Right cardiac atrium (tissue), 5 donors: ENCODE results near the gene CD48. TPM values are rescaled to one million over a fixed set of nuclear protein-coding genes. Genes with fewer than 3 reads are reported as not detected.
"Not testable (repeated sequence)": the region's sequence is repeated elsewhere in the genome, so short reads cannot be mapped to it uniquely, and the experiment has no call there.

ENCODE experiments used
- ATAC-seq, 2 donors: fragments of 200-7000 bp; cut with Tn5 transposase; one replicate each; pipeline versions ENCODE4 v1.8.0 to v1.9.1; 2020; ENCODE audit warnings: moderate library complexity in 2 of 2, mild to moderate bottlenecking in 1 of 2
- DNase-seq, 3 donors: peaks; one replicate each; pipeline ENCODE4 v3.0.0-alpha.2; 2020
- H3K27ac ChIP-seq: one replicate; pipeline ENCODE4 v1.5.1; 2013; ENCODE audit warnings: mild to moderate bottlenecking, low read length, control low read depth, moderate library complexity
- H3K27me3 ChIP-seq: one replicate; pipeline ENCODE4 v1.6.1; 2013; ENCODE audit not compliant: control insufficient read depth, insufficient read depth
- H3K4me1 ChIP-seq: one replicate; pipeline ENCODE4 v1.6.1; 2013; ENCODE audit warnings: low read length; ENCODE audit not compliant: control insufficient read depth, insufficient read depth
- H3K4me3 ChIP-seq: one replicate; pipeline ENCODE4 v1.5.1; 2013; ENCODE audit warnings: low read length, control low read depth
- H3K9me3 ChIP-seq: one replicate; pipeline ENCODE4 v1.6.1; 2013; ENCODE audit warnings: low read length; ENCODE audit not compliant: control insufficient read depth
- WGBS: extraction: QIAGEN DNeasy Blood & Tissue Kit; methylation state at CpG from one replicate; pipeline ENCODE4 v1.1.7; 2013; 5-methylcytosine and 5-hydroxymethylcytosine counted together
- intact Hi-C, 4 donors: fragments of 100-400 bp; cut with DNase I; formaldehyde crosslinking; loops; one replicate each; pipeline versions ENCODE4 v1.11.0 to v1.14.0; 2022 to 2023
- polyA plus RNA-seq: library from polyadenylated mRNA; stranded (reverse); fragments of 200-250 nt; gene quantifications from one replicate; pipeline ENCODE4 v1.2.3, GENCODE V29; 2013
- total RNA-seq, 4 donors: library from RNA; stranded (reverse); fragmentation: NEBNext Ultra II Directional; extraction: Animal tissue kit (Norgen Biotek cat#: 25700); gene quantifications; one replicate each; pipeline ENCODE4 v1.2.1, GENCODE V29; 2021
- donor health status: healthy with polysubstance abuse.
- donor health status: DM: no; HTN: yes; CAD: no.
- donor health status: DM: no; HTN: no; CAD: no.
- donor health status: DM: no; HTN: yes; CAD: no; lungs with severe emphysema.
- donor health status: DM: yes; HTN: yes; CAD: no.

Gene CD48
- total and polyA plus RNA-seq, 5 donors = 0.39 to 4.1 (median 0.96) TPM

GRCh38 chr1:160724465-160725242 is 13.0 kb upstream of the CD48 start:
- 61% methylated on average over 11 of the region's 11 CpGs for WGBS
- H3K9me3 ChIP-seq = no peaks in the 10 kb centered on the region

GRCh38 chr1:160723332-160723731 is 11.7 kb upstream of the CD48 start:
- no peak overlapping the region for H3K27ac ChIP-seq
- no peaks in the 10 kb centered on the region for H3K4me1 ChIP-seq
- DNase-seq (no peak), ATAC-seq (no peak)
- no peaks in the 10 kb centered on the region for H3K9me3 ChIP-seq
- no peak overlapping the region for H3K4me3 ChIP-seq
- intact Hi-C loops = loop anchor here in 1 of 4 donors (10.0 kb wide), 1 partner anchor 231 kb away; the partner anchor contains the start of gene ITLN2
- H3K27me3 ChIP-seq = no peaks in the 10 kb centered on the region
- WGBS = 70% methylated on average over 2 of the region's 2 CpGs

More at GRCh38 chr1:160724465-160725242, 13.0 kb upstream of the CD48 start:
- Histone ChIP-seq H3K4me3 (no peak overlapping the region), H3K27ac (no peak overlapping the region), H3K27me3 (no peaks in the 10 kb centered on the region), H3K4me1 (no peaks in the 10 kb centered on the region)
- ATAC-seq = no peak
- intact Hi-C loops = loop anchor here in 2 of 4 donors (5.0 to 10.0 kb wide), 3 partner anchors 228 to 268 kb away; partner anchors contain the start of gene ITLN2 (in 2 of the 2)
- no peak for DNase-seq

GRCh38 chr1:160722726-160723125 is 11.1 kb upstream of the CD48 start:
- H3K4me3 ChIP-seq = no peak overlapping the region
- no peaks in the 10 kb centered on the region for H3K27me3 ChIP-seq
- intact Hi-C loops = loop anchor here in 1 of 4 donors (10.0 kb wide), 1 partner anchor 232 kb away; the partner anchor contains the start of gene ITLN2
- ATAC-seq (no peak), DNase-seq (no peak)
- no peak overlapping the region for H3K27ac ChIP-seq
- no peaks in the 10 kb centered on the region for H3K4me1 ChIP-seq
- WGBS = 84% methylated on average over 10 of the region's 10 CpGs
- no peaks in the 10 kb centered on the region for H3K9me3 ChIP-seq

GRCh38 chr1:160721473-160721872 is 9.9 kb upstream of the CD48 start:
- H3K4me3 ChIP-seq = no peak overlapping the region
- no peaks in the 10 kb centered on the region for H3K4me1 ChIP-seq
- H3K27me3 ChIP-seq = no peaks in the 10 kb centered on the region
- DNase-seq (no peak), ATAC-seq (no peak)
- no peaks in the 10 kb centered on the region for H3K9me3 ChIP-seq
- intact Hi-C loops = loop anchor here in 1 of 4 donors (10.0 kb wide), 1 partner anchor 233 kb away; the partner anchor contains the start of gene ITLN2
- H3K27ac ChIP-seq = no peak overlapping the region

- DNase-seq (no peak), ATAC-seq (no peak)
- Histone ChIP-seq H3K27ac (no peak overlapping the region), H3K4me3 (no peak overlapping the region), H3K4me1 (no peaks in the 10 kb centered on the region), H3K9me3 (no peaks in the 10 kb centered on the region), H3K27me3 (no peaks in the 10 kb centered on the region)
- 67% methylated on average over 3 of the region's 3 CpGs for WGBS
- intact Hi-C loops = loop anchor here in 1 of 4 donors (10.0 kb wide), 1 partner anchor 234 kb away; the partner anchor contains the start of gene ITLN2
These were observed 8.9 kb upstream of the CD48 start for GRCh38 chr1:160720356-160721085.

GRCh38 chr1:160718210-160718609 is 6.6 kb upstream of the CD48 start:
- no peaks in the 10 kb centered on the region for H3K27me3 ChIP-seq
- intact Hi-C loops = no loop called here
- H3K4me1 ChIP-seq = no peaks in the 10 kb centered on the region
- ATAC-seq (no peak), DNase-seq (no peak)
- H3K4me3 ChIP-seq = no peak overlapping the region
- H3K27ac ChIP-seq = no peak overlapping the region
- WGBS = 60% methylated on average over 4 of the region's 4 CpGs
- H3K9me3 ChIP-seq = no peaks in the 10 kb centered on the region

GRCh38 chr1:160717306-160717705 is 5.7 kb upstream of the CD48 start:
- Histone ChIP-seq H3K4me1 (no peaks in the 10 kb centered on the region), H3K4me3 (no peak overlapping the region), H3K27ac (no peak overlapping the region), H3K27me3 (no peaks in the 10 kb centered on the region), H3K9me3 (no peaks in the 10 kb centered on the region)
- 80% methylated on average over 5 of the region's 5 CpGs for WGBS
- ATAC-seq (no peak), DNase-seq (no peak)
- intact Hi-C loops = no loop called here

- DNase-seq (no peak), ATAC-seq (no peak)
- H3K4me3 ChIP-seq = no peak overlapping the region
- no peak overlapping the region for H3K27ac ChIP-seq
- intact Hi-C loops = no loop called here
- no peaks in the 10 kb centered on the region for H3K4me1 ChIP-seq
- WGBS = 86% methylated on average over 1 of the region's 1 CpG
- no peaks in the 10 kb centered on the region for H3K27me3 ChIP-seq
- H3K9me3 ChIP-seq = no peaks in the 10 kb centered on the region
These were observed 4.4 kb upstream of the CD48 start for GRCh38 chr1:160716013-160716412.

DNA sequence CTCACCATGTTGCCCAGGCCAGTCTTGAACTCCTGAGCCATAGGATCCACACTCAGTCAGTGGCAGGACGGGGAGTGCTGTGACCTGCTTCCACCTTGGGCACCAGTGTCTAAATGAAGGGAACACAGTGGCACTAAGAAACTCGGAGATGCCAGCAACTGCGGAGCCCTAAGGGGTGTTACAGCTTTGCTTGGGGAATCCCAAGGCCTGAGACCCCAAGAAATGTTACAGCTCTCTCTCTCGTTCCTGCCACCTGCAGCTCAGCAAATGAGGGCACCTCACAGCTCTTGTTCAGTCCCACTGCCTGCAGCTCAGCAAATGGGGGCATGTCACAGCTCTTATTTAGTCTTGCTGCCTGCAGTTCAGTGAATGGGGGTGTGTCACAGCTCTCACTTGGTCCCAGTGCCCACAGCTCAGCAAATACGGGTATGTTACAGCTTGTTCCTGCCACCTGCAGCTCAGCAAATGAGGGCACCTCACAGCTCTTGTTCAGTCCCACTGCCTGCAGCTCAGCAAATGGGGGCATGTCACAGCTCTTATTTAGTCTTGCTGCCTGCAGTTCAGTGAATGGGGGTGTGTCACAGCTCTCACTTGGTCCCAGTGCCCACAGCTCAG is 2.5 kb upstream of the CD48 start:
- H3K27me3 ChIP-seq, H3K4me1 ChIP-seq, intact Hi-C loops, H3K4me3 ChIP-seq, H3K27ac ChIP-seq, H3K9me3 ChIP-seq, DNase-seq, ATAC-seq: not testable (repeated sequence)
- 73% methylated on average over 5 of the region's 5 CpGs for WGBS

DNA sequence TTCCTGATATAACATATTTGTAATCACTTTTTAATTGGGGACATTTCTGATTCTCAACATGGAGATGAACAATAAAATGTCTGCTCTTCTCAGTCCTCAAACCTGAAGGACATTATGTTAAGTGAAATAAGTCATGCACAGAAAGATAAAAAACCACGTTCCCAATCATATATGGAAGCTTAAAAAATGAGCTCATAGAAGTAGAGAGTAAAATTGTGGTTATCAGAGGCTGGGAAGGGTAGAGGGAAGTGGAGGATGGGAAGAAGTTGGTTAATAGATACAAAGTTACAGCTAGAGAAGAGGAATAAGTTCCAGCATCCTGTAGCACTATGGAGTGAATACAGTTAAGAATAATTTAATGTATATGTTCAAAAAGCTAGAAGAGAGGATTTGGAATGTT is 1.5 kb upstream of the CD48 start:
- H3K9me3 ChIP-seq = no peaks in the 10 kb centered on the region
- ATAC-seq = no peak
- no peak for DNase-seq
- no peaks in the 10 kb centered on the region for H3K27me3 ChIP-seq
- H3K27ac ChIP-seq = no peak overlapping the region
- no peaks in the 10 kb centered on the region for H3K4me1 ChIP-seq
- no peak overlapping the region for H3K4me3 ChIP-seq
- intact Hi-C loops = no loop called here
- 26% methylated on average over 1 of the region's 1 CpG for WGBS
